Dedifferentiated amniotic fluid mesenchymal stem cell (primary cell): ENCODE results near the gene RNF224.

ENCODE experiments used
- DNase-seq: peaks from one replicate; pipeline ENCODE4 v3.0.0-alpha.2; 2016; ENCODE audit errors: extremely low spot score

RNF224 gene

DNA sequence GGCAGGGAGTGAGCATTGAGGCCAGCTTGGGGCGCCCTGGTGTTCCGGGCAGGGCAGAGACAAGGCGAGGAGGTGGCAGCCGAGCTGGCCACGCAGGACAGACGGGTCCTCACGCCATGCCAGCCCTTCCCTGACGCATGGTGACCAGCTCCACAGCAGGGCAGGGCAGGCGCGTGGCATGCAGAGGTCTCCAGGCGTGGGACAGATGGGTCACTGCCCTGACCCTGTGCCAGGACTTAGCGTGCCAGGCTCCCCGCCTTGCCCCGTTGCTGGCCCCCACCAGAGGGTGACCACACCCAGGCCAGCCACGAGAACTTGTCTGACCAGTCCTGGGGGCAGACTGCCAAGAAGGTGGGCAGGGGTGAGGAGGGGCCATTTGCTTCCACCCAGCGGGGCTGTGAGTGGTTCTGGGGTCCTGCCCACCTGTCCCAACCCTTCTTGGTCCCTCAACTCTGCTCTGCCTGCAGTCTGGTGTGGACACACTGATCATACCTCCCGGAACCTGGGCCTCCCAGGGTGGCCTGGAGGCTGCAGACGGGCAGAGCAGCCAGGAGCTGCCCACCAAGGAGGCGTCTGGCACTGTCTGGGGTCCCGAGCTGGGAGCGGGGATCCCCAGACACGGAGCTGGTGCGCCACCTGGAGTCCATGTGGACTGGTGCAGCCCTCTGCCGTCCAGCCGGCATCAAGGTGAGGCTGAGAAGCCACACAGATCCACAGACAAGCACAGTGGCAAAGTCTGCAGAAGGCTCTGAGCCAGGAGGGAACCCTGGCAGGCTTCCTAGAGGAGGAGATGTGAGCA is at the start of gene RNF224:
Gene RNF224, plus strand, starts transcription at position 449 of the 799 bp plus-strand sequence. CDS start 834 bp downstream, outside the sequence.
- DNase-seq = peak; percentile 51

DNA sequence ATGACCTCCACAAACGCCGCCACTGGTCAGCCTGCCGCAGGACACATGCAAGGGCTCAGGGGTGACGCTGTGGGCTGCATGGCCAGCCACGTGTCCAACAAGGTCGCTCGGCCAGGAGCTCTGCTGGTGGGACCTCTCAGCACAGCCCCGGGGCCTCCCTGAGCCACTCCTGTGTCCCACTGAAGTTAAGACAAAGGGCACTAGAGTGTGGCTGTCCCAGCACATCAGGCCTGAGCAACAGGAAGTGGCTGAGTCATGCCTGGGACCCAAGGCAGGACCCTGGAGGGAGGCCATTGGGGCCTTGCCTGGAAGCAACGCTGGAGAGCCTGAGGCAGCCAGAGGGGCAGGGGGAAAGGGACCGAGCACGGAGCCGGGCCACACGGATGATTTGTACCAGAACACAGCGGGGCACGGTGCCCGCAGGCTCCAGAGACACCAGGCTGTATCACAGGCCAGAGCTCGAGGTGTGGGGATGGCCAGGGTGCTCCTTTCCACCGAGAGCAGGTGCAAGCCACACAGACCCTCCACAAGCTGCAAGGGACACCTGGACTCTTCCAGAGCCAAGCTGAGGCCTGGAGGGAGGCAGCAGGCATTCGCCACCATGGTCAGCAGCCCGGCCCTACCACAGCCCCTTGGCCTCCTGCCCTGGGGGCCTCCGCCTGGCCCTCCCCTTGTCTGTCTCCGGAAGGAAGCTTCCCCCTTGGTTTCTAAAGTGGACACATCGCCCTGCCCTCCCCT is 48.9 kb upstream of the RNF224 start:
- no peak for DNase-seq

- DNase-seq = no peak
Measured at GRCh38 chr9:137178939-137179630, 48.2 kb upstream of the RNF224 start.

GRCh38 chr9:137179761-137180160 is 47.5 kb upstream of the RNF224 start:
- DNase-seq = no peak

- DNase-seq = no peak
Measured at GRCh38 chr9:137180491-137180890, 46.8 kb upstream of the RNF224 start.

DNA sequence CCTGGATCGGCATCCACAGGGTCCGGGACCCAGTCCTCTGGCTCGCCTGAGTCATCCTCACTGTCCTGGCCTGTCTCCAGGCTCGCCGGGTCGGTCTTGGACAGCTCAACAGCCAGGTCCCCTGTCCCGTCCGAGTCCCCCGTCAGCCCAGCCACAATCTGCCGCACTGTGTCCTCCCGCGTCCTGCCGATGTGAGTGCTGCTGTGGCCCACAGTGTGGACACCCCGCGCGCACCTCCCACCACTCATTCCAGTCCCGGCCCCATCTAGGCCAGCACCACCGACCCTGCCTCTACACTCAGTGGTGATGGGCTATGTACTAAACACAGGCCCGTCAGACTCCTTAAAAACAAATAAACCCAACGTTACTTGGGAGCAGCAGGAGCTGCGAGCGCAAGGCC is 45.6 kb upstream of the RNF224 start:
- DNase-seq = no peak

DNA sequence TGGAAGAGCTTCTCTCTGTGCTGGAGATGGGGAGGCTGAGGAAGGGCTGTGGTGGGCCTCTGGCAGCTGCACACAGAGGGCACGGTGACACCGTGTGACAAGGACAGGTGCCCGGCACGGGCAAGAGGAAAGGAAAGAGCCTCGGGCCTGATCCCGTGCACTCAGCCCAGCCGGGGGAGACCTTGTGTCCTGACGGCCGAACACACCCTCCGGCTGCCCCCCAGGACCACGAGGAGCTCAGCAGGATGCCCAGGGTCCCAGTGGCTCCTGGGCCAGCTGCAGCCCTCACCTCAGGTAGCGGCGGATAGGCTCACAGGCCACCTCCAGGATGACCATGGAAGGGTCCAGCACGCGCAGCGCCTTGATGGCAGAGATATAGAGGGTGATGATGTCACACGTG is 44.5 kb upstream of the RNF224 start:
- no peak for DNase-seq

DNA sequence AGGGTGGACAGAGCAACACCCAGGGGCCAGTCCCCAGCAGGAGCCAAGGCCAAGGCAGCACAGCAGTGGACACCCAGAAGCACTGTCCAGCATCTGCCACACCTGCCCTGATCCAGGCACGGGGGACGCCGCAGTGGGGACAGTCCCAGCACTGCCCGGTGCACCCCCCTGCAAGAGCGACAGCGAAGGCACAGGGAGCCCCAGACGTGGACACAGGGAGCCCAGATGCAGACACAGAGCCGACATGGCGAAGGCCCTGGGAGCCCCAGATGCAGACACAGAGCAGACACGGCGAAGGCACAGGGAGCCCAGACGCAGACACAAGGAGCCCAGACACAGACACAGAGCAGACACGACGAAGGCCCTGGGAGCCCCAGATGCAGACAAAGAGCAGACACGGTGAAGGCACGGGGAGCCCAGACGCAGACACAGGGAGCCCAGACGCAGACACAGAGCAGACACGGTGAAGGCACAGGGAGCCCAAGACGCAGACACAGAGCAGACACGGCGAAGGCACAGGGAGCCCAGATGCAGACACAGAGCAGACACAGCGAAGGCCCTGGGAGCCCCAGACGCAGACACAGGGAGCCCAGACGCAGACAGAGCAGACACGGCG is 43.2 kb upstream of the RNF224 start:
- no peak for DNase-seq

- no peak for DNase-seq
Measured at GRCh38 chr9:137184881-137185660, 42.2 kb upstream of the RNF224 start.

- no peak for DNase-seq
Measured at GRCh38 chr9:137185921-137186320, 41.4 kb upstream of the RNF224 start.

GRCh38 chr9:137186385-137186784 is 40.9 kb upstream of the RNF224 start:
- no peak for DNase-seq

- no peak for DNase-seq
Measured at GRCh38 chr9:137187386-137187785, 39.9 kb upstream of the RNF224 start.

- DNase-seq = no peak
Measured at GRCh38 chr9:137188086-137188489, 39.2 kb upstream of the RNF224 start.

- peak; percentile 82 for DNase-seq
Measured at GRCh38 chr9:137188490-137189296, 38.6 kb upstream of the RNF224 start, which contains the start of the genes ANAPC2 and SSNA1. ANAPC2 (minus strand) TSS chr9:137188560; CDS start chr9:137188532, 28 bp downstream. SSNA1 (plus strand) TSS chr9:137188676; CDS start chr9:137188727, 51 bp downstream.

- no peak for DNase-seq
Measured at GRCh38 chr9:137189297-137190295, 37.7 kb upstream of the RNF224 start.

GRCh38 chr9:137190315-137190856 is 36.9 kb upstream of the RNF224 start:
- DNase-seq = no peak

DNA sequence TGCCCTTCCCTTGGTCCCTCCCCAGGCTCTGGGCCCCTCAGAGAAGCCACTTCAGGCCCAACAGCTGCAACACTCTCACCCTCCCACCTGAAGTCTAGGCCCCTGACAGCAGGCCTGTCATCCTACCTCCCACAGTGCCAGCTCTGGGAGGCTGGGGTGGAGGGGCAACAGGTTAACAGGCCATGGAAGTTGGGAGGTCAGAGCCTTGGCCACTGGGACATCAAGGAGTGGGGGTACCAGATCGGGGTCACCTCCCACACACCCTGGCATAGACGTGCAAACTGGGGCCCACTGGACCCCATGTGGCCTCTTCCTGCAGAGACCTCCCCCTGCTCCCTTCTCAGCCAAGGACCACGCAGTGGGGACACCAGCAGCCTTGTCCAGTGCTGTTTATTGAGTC is 36.1 kb upstream of the RNF224 start:
- no peak for DNase-seq

- DNase-seq = no peak
Measured at GRCh38 chr9:137191691-137192447, 35.4 kb upstream of the RNF224 start.
